ENCODE data around the gene NXPH3. TPM values are rescaled to one million over a fixed set of nuclear protein-coding genes. Genes with fewer than 3 reads are reported as not detected.

NXPH3 gene
- polyA plus RNA-seq, 1 of the 3 experiments (the other 2 are of a cell fraction) = 0.30 TPM

- WGBS (ENCODE audit: low lambda C conversion rate) = 60% methylated on average over 11 of the region's 11 CpGs
- peak; percentile 82 for DNase-seq
- CTCF ChIA-PET = interaction anchor here (0.6 to 11.7 kb wide), 11 partner anchors 14 to 424 kb away, joined by 3 to 144 read pairs (median 4); no protein-coding TSS in a partner anchor
Measured at GRCh38 chr17:49527927-49528651, 47.6 kb upstream of the NXPH3 start.

GRCh38 chr17:49528966-49529365, 46.7 kb upstream of the NXPH3 start:
- DNase-seq = peak; percentile 23
- no peak for TF ChIP-seq USF1 (IDR thresholded peaks at IDR 0.05; ENCODE audit: borderline replicate concordance, low read depth)
- TF ChIP-seq FOSL2 (IDR thresholded peaks at IDR 0.05; ENCODE audit: borderline replicate concordance, low read depth) = no peak
- no peak for TF ChIP-seq RCOR1 (IDR thresholded peaks at IDR 0.05; ENCODE audit: low read length)
- no peak for TF ChIP-seq USF2 (IDR thresholded peaks at IDR 0.05; ENCODE audit: borderline replicate concordance, low read depth, low read length)
- TF ChIP-seq NFIC (IDR thresholded peaks at IDR 0.05; ENCODE audit: borderline replicate concordance) = no peak
- TF ChIP-seq EP300 (IDR thresholded peaks at IDR 0.05; ENCODE audit: borderline replicate concordance in 1 of 2, low read depth in 1 of 2, low read length in 1 of 2) = no peak
- TF ChIP-seq FOXM1 (IDR thresholded peaks at IDR 0.05; ENCODE audit: low read depth) = no peak
- TF ChIP-seq TEAD4 (IDR thresholded peaks at IDR 0.05; ENCODE audit: borderline replicate concordance, insufficient read depth) = no peak
- TF ChIP-seq RAD21 (IDR thresholded peaks at IDR 0.05; ENCODE audit: low read length) = no peak
- TF ChIP-seq TCF12 (IDR thresholded peaks at IDR 0.05) = no peak

More at GRCh38 chr17:49527927-49528651, 47.6 kb upstream of the NXPH3 start:
- Histone ChIP-seq H3K4me1 (ENCODE audit: control insufficient read depth in 1 of 2, insufficient read depth in 2 of 2, low read depth in 1 of 2, low read length in 1 of 2) (peaks cover 0 to 41% of the 10 kb centered on the region in 2 experiments; a peak in 1 of 4 replicates), H2AFZ (ENCODE audit: low read depth) (no peak overlapping the region), H3K27me3 (ENCODE audit: insufficient read depth) (peaks cover 14% of the 10 kb centered on the region; the same call in 1 of the 2 replicates), H4K20me1 (ENCODE audit: insufficient read depth) (no peaks in the 10 kb centered on the region), H3K9me3 (no peaks in the 10 kb centered on the region), H3K4me3 (ENCODE audit: low read depth in 2 of 2, low read length in 1 of 2) (no peak overlapping the region), H3K9ac (no peak overlapping the region), H3K27ac (ENCODE audit: low read depth in 2 of 2, low read length in 1 of 2) (peak overlapping the region in 1 of 2 experiments; percentile 51; a peak in 1 of 4 replicates), H3K36me3 (replicated peaks in 1 of 2; ENCODE audit: control insufficient read depth in 1 of 2, insufficient read depth in 2 of 2, low read length in 1 of 2) (no peaks in the 10 kb centered on the region), H3K4me2 (no peak overlapping the region), H3K79me2 (ENCODE audit: insufficient read depth) (no peaks in the 10 kb centered on the region), H3F3A (replicated peaks; ENCODE audit: insufficient read depth) (no peaks in the 10 kb centered on the region), H3K9me2 (no peaks in the 10 kb centered on the region)
- TF ChIP-seq RAD21 (IDR thresholded peaks at IDR 0.05; ENCODE audit: low read length) = peak; percentile 3; the same call in 1 of the 2 replicates
- peak in 1 of 2 experiments; percentile 70; a peak in 1 of 4 replicates for TF ChIP-seq EP300 (IDR thresholded peaks at IDR 0.05; ENCODE audit: borderline replicate concordance in 1 of 2, low read depth in 1 of 2, low read length in 1 of 2)
- TF ChIP-seq CHD2 (IDR thresholded peaks at IDR 0.05; ENCODE audit: low read length, partially characterized antibody) = no peak
- peak; percentile 82 for TF ChIP-seq GATA2 (CRISPR knock-in tag; IDR thresholded peaks at IDR 0.05)
- no peak for TF ChIP-seq FOXM1 (IDR thresholded peaks at IDR 0.05; ENCODE audit: low read depth)
- POLR2A ChIA-PET = no interaction called here

More at GRCh38 chr17:49528966-49529365, 46.7 kb upstream of the NXPH3 start:
- Histone ChIP-seq H3K9me3 (no peaks in the 10 kb centered on the region), H3K36me3 (replicated peaks in 1 of 2; ENCODE audit: control insufficient read depth in 1 of 2, insufficient read depth in 2 of 2, low read length in 1 of 2) (no peaks in the 10 kb centered on the region), H3K27me3 (ENCODE audit: insufficient read depth) (peaks cover 16% of the 10 kb centered on the region; the same call in 1 of the 2 replicates), H3K27ac (ENCODE audit: low read depth in 2 of 2, low read length in 1 of 2) (no peak overlapping the region), H3F3A (replicated peaks; ENCODE audit: insufficient read depth) (no peaks in the 10 kb centered on the region), H3K4me3 (ENCODE audit: low read depth in 2 of 2, low read length in 1 of 2) (no peak overlapping the region), H2AFZ (ENCODE audit: low read depth) (no peak overlapping the region), H3K4me1 (ENCODE audit: control insufficient read depth in 1 of 2, insufficient read depth in 2 of 2, low read depth in 1 of 2, low read length in 1 of 2) (peaks cover 0 to 33% of the 10 kb centered on the region in 2 experiments; a peak in 1 of 4 replicates), H3K79me2 (ENCODE audit: insufficient read depth) (no peaks in the 10 kb centered on the region), H3K9me2 (no peaks in the 10 kb centered on the region), H3K9ac (no peak overlapping the region), H3K4me2 (no peak overlapping the region), H4K20me1 (ENCODE audit: insufficient read depth) (no peaks in the 10 kb centered on the region)
- WGBS (ENCODE audit: low lambda C conversion rate) = 75% methylated on average over 3 of the region's 3 CpGs
- ChIA-PET CTCF (interaction anchor here (0.7 to 11.7 kb wide), 2 partner anchors 28 to 33 kb away, joined by 3 to 144 read pairs; no protein-coding TSS in a partner anchor), POLR2A (no interaction called here)

Measured in SK-N-SH (cell line).